ENCODE results near the gene RCBTB1.

DNA sequence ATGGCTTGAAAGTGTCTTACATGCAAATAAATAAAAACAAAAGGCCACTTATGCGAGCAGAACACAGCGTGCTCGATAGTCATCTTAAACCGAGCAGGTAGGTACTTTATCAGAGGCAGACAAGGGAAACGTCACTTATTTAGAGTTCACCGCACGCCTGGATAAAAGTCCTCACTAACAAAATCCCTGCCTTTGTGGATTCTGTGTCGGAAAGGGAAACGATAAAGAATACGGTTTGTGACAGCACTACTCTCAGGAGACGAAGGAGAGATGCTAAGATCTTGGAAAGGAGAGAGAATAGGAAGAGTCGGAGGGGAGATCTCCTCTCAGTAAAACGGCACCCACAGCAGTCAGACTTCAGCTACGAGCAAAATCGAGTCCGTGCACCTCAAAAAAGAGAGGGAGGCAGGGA, 581 bp downstream of the RCBTB1 start:
- TF ChIP-seq, protein P1, sequence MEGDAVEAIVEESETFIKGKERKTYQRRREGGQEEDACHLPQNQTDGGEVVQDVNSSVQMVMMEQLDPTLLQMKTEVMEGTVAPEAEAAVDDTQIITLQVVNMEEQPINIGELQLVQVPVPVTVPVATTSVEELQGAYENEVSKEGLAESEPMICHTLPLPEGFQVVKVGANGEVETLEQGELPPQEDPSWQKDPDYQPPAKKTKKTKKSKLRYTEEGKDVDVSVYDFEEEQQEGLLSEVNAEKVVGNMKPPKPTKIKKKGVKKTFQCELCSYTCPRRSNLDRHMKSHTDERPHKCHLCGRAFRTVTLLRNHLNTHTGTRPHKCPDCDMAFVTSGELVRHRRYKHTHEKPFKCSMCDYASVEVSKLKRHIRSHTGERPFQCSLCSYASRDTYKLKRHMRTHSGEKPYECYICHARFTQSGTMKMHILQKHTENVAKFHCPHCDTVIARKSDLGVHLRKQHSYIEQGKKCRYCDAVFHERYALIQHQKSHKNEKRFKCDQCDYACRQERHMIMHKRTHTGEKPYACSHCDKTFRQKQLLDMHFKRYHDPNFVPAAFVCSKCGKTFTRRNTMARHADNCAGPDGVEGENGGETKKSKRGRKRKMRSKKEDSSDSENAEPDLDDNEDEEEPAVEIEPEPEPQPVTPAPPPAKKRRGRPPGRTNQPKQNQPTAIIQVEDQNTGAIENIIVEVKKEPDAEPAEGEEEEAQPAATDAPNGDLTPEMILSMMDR (IDR thresholded peaks at IDR 0.05): no peak
- TF ChIP-seq EZH2 (IDR thresholded peaks at IDR 0.05) (no peak), EZH2phosphoT487 (IDR thresholded peaks at IDR 0.05) (no peak)

All from neural progenitor cell (in vitro differentiated cells).